Astrocyte (in vitro differentiated cells and primary cell): Measurements from ENCODE around the gene KRT79.

Experiments used
- CTCF ChIP-seq: IDR thresholded peaks from 2 replicates; pipeline ENCODE4 v1.5.1; 2011; ENCODE audit warnings: low read depth, mild to moderate bottlenecking, inconsistent platforms, low read length, moderate library complexity; ENCODE audit not compliant: insufficient read depth
- EZH2 ChIP-seq: IDR thresholded peaks from 2 replicates; pipeline ENCODE4 v1.6.1; 2012; ENCODE audit warnings: mild to moderate bottlenecking, low read length, inconsistent platforms; ENCODE audit not compliant: insufficient read depth

GRCh38 chr12:52873832-52874572 lies 39.9 kb upstream of the KRT79 start:
- TF ChIP-seq CTCF (no peak), EZH2 (no peak)
